ENCODE measurements around the gene MICAL1. TPM values are rescaled to one million over a fixed set of nuclear protein-coding genes. Genes with fewer than 3 reads are reported as not detected.

MICAL1 gene
- total RNA-seq, 1 experiment from 2014 or later = 10.8 TPM

DNA sequence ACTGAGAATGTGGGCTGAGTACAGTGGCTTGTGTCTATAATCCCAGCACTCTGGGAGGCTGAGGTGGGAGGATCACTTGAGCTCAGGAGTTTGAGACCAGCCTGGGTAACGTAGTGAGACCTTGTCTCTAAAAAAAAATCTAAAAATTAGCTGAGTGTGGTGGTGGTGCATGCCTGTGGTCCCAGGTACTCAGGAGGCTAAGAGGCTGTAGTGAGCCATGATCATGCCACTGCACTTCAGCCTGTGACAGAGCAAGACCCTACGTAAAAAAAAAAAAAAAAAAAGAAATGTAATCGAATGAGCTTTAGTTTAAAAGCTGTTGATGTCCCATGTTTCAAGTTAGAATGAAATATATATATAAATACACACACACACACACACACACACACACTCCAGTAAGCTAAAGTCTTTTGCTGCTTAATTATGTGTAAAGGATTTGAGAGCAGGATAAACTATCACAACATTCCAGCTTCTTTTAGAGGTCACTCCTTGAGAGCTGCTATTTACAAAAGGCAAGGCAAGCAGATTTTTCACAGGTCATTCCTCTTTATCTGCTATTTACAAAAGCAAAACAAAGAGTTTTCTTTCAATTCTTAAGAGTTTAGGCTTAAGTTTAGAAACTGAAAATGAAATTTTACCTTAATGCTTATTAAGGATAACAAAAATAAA lies 4.7 kb upstream of the MICAL1 start:
- H3K4me1 ChIP-seq (replicated peaks; ENCODE audit: insufficient read depth) = no peaks in the 10 kb centered on the region
- intact Hi-C loops (cut with micrococcal nuclease; ENCODE audit: unreplicated experiment) = no loop called here
- TF ChIP-seq CTCF (conservative IDR thresholded peaks at IDR 0.05) (no peak), EZH2 (IDR thresholded peaks at IDR 0.05; ENCODE audit: low read depth) (no peak)

GRCh38 chr6:109458774-109459531 lies 3.4 kb upstream of the MICAL1 start:
- no peaks in the 10 kb centered on the region for H3K9me3 ChIP-seq (ENCODE audit: insufficient read depth, low read depth)
- ChIA-PET CTCF (no interaction called here), POLR2A (ENCODE audit: unreplicated experiment) (interaction anchor here (0.7 kb wide), 1 partner anchor 8 kb away, joined by 4 read pairs; no protein-coding TSS in a partner anchor)
- H3F3A ChIP-seq (ENCODE audit: insufficient read depth, low read depth) = peaks cover 38% of the 10 kb centered on the region; the same call in 1 of the 2 replicates
- H3K27ac ChIP-seq = no peak overlapping the region
- H3K36me3 ChIP-seq (ENCODE audit: low read depth) = peaks cover 17% of the 10 kb centered on the region
- no peaks in the 10 kb centered on the region for H3K79me2 ChIP-seq (ENCODE audit: low read depth)
- BruUV-seq (replicated peaks) = no TSS peak
- no peak for DNase-seq
- H3K4me1 ChIP-seq (replicated peaks; ENCODE audit: insufficient read depth) = no peaks in the 10 kb centered on the region; the same call in 1 of the 2 replicates
- H2AFZ ChIP-seq = no peak overlapping the region
- peaks cover 4% of the 10 kb centered on the region for H4K20me1 ChIP-seq (ENCODE audit: insufficient read depth)
- no peak overlapping the region for H3K4me3 ChIP-seq
- TF ChIP-seq EZH2 (IDR thresholded peaks at IDR 0.05; ENCODE audit: low read depth) = no peak
- no peak for TF ChIP-seq CTCF (conservative IDR thresholded peaks at IDR 0.05)
- no peaks in the 10 kb centered on the region for H3K9me2 ChIP-seq (ENCODE audit: insufficient read depth)
- H3K4me2 ChIP-seq = no peak overlapping the region
- H3K27me3 ChIP-seq (ENCODE audit: insufficient read depth, low read depth) = no peaks in the 10 kb centered on the region
- intact Hi-C loops (cut with micrococcal nuclease; ENCODE audit: unreplicated experiment) = loop anchor here (5.0 kb wide), 1 partner anchor 272 kb away; no protein-coding TSS in a partner anchor

More for the DNA sequence above, 4.7 kb upstream of the MICAL1 start:
- Histone ChIP-seq H3K27me3 (ENCODE audit: insufficient read depth, low read depth) (no peaks in the 10 kb centered on the region), H3K27ac (no peak overlapping the region), H4K20me1 (ENCODE audit: insufficient read depth) (peaks cover 10% of the 10 kb centered on the region), H3K9me2 (ENCODE audit: insufficient read depth) (no peaks in the 10 kb centered on the region), H2AFZ (no peak overlapping the region), H3K9me3 (ENCODE audit: insufficient read depth, low read depth) (no peaks in the 10 kb centered on the region), H3K4me2 (no peak overlapping the region), H3K4me3 (no peak overlapping the region), H3K79me2 (ENCODE audit: low read depth) (no peaks in the 10 kb centered on the region), H3F3A (ENCODE audit: insufficient read depth, low read depth) (peaks cover 31% of the 10 kb centered on the region; the same call in 1 of the 2 replicates), H3K36me3 (ENCODE audit: low read depth) (peaks cover 25% of the 10 kb centered on the region)
- no TSS peak for BruUV-seq (replicated peaks)
- DNase-seq = no peak
- ChIA-PET CTCF (interaction anchor here (0.6 kb wide), 1 partner anchor 584 kb away, joined by 5 read pairs; no protein-coding TSS in a partner anchor), POLR2A (ENCODE audit: unreplicated experiment) (interaction anchor here (0.6 to 0.7 kb wide), 2 partner anchors 89 to 365 kb away, joined by 6 to 13 read pairs; partner anchors contain the start of gene CEP57L1)

DNA sequence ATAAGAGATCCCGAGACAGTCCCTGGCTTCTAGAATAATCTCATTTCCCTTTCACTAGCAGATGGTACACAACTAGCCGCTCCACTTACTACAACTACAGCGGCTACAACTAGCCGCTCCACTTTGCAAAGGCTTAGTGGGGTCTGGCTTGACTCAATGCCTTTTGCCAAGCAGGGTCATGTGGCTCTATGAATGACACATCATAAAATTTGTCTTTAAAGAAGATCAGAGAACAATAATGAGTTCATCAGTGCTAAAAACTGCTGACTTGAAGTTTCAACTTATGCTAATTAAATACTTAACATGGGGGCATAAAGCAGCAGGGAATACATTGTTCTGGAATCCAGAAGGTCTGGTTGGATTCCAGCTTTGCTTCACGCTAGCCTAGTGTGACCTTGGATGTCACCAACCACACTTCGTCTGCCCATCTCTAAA lies 2.0 kb upstream of the MICAL1 start:
- H2AFZ ChIP-seq = no peak overlapping the region
- no peak overlapping the region for H3K4me2 ChIP-seq
- BruUV-seq (replicated peaks) = no TSS peak
- no peak overlapping the region for H3K4me3 ChIP-seq
- no peak overlapping the region for H3K27ac ChIP-seq
- H3K9me2 ChIP-seq (ENCODE audit: insufficient read depth) = no peaks in the 10 kb centered on the region
- H3F3A ChIP-seq (ENCODE audit: insufficient read depth, low read depth) = peaks cover 39% of the 10 kb centered on the region; the same call in 1 of the 2 replicates
- no peak for DNase-seq
- intact Hi-C loops (cut with micrococcal nuclease; ENCODE audit: unreplicated experiment) = loop anchor here (5.0 kb wide), 1 partner anchor 270 kb away; no protein-coding TSS in a partner anchor
- POLR2A ChIA-PET (ENCODE audit: unreplicated experiment) = no interaction called here
- H3K9me3 ChIP-seq (ENCODE audit: insufficient read depth, low read depth) = no peaks in the 10 kb centered on the region
- H3K79me2 ChIP-seq (ENCODE audit: low read depth) = no peaks in the 10 kb centered on the region
- H3K36me3 ChIP-seq (ENCODE audit: low read depth) = peaks cover 9% of the 10 kb centered on the region; the same call in 1 of the 2 replicates
- no peaks in the 10 kb centered on the region for H3K27me3 ChIP-seq (ENCODE audit: insufficient read depth, low read depth)
- TF ChIP-seq EZH2 (IDR thresholded peaks at IDR 0.05; ENCODE audit: low read depth) = no peak
- no peak for TF ChIP-seq CTCF (conservative IDR thresholded peaks at IDR 0.05)
- H3K4me1 ChIP-seq (replicated peaks; ENCODE audit: insufficient read depth) = no peaks in the 10 kb centered on the region; the same call in 1 of the 2 replicates
- CTCF ChIA-PET = no interaction called here
- no peaks in the 10 kb centered on the region for H4K20me1 ChIP-seq (ENCODE audit: insufficient read depth)

Data from PC-9 (cell line).